GM18858 (cell line): Measurements from ENCODE around the gene ZNF732.
"Not testable (repeated sequence)": the region's sequence is repeated elsewhere in the genome, so short reads cannot be mapped to it uniquely, and the experiment has no call there.

Experiments used
- ATAC-seq: cut with Tn5 transposase; IDR thresholded peaks from one replicate; pipeline ENCODE4 v1.9.1; 2021; ENCODE audit not compliant: unreplicated experiment

ZNF732 gene

DNA sequence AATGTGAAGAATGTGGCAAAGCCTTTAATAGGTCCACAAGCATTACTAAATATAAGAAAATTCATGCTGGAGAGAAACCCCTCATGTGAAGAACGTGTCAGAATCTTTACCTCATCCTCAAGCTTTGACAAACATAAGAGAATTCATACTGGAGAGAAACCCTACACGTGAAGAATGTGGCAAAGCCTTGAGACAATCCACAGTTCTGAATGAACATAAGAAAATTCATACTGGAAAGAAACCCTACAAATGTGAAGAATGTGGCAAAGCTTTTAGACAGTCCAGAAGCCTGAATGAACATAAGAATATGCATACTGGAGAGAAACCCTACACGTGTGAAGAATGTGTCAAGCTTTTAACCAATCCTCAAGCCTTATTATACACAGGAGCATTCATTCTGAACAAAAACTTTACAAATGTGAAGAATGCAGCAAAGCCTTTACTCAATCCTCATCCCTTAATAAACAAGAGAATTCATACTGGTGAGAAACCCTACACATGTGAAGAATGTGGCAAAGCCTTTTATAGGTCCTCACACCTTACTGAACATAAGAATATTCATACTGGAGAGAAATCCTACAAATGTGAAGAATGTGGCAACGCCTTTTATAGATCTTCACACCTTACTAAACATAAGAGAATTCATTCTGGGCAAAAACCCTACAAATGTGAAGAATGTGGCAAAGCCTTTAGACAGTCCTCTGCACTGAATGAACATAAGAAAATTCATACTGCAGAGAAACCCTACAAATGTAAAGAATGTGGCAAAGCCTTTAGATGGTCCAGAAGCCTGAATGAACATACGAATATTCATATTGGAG is 51.1 kb downstream of the ZNF732 start:
- ATAC-seq, result no peak

DNA sequence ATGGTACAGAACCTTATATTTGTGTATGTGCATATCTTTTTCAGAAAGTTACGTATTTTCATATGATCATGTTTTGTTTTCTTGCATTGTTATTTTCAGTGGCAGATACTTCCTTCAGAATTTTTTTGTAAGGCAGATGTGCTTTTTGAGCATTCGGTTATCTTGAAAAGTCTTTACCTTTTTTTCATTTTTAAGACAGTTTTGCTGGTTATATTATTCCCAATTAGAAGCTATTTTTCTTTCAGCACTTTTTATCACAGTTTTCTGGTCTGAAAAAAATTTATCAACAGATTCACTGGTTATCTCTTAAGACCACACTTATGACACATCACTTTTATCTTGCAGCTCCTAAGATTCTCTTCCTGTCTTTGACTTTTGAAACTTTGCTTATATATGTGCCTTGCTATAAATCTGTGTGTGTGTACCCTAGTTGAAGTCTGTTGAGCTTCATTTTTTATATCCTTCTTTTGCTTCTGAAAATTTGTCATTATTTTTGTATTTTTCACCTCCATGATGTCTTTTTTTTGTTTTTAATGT is 53.1 kb downstream of the ZNF732 start:
- ATAC-seq, result no peak

DNA sequence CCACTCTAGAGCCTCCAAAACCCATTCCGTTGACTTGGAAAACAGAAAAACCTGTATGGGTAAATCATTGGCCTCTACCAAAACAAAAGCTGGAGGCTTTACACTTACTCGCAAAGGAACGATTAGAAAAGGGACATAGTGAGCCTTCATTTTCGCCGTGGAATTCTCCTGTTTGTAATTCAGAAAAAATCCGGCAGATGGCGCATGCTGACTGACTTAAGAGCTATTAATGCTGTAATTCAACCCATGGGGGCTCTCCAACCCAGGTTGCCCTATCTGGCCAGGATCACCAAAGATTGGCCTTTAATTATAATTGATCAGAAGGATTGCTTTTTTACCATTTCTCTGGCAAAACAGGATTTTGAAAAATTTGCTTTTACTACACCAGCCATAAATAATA is 60.8 kb downstream of the ZNF732 start:
- no peak for ATAC-seq

DNA sequence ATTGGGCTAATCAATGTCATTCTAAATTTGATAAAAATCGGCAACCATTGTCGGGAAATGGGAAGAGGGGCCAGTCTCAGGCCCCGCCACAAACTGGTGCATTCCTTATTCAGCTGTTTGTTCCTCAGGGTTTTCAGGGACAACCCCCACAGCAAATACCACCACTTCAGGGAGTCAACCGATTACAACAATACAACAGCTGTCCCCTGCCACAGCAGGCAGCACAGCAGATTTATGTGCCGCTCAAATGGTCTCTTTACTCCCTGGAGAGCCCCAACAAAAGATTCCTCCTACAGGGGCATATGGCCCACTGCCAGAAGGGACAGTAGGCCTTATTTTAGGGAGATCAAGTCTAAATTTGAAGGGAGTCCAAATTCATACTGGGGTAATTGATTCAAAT is 61.8 kb downstream of the ZNF732 start:
- ATAC-seq, result no peak

DNA sequence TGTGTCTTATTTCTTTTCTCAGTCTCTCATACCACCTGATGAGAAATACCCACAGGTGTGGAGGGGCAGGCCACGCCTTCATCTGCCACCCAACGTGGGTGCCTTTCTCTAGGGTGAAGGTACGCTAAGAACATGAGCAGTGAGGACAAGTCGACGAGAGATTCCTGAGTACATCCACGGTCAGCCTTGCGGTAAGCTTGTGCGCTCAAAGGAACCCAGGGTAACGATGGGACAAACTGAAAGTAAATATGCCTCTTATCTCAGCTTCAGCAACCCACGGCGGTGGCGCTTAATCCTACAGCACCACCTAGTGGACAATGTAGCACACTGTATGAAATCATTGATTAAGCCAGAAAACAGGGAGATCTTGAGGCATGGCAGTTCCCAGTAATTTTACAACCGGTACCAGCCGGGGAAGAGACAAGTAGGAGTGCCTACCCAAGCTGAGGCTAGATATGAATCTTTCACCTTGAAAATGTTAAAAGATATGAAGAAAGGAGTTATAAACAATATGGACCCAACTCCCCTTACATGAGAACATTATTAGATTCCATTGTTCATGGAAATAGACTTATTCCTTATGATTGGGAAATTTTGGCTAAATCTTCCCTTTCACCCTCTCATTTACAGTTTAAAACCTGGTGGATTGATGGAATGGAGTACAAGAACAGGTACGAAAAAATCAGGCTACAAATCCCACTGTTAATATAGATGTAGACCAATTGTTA is 63.0 kb downstream of the ZNF732 start:
- ATAC-seq, result no peak

DNA sequence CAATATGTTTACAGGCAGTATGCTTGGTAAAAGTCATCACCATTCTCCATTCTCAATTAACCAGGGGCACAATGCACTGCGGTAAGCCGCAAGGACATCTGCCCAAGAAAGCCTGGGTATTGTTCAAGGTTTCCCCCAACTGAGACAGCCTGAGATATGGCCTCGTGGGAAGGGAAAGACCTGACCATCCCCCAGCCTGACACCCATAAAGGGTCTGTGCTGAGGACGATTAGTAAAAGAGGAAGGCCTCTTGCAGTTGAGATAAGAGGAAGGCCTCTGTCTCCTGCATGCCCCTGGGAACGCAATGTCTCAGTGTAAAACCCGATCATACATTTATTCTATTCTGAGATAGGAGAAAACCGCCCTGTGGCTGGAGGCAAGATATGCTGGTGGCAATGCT is 63.9 kb downstream of the ZNF732 start:
- ATAC-seq, result not testable (repeated sequence)

DNA sequence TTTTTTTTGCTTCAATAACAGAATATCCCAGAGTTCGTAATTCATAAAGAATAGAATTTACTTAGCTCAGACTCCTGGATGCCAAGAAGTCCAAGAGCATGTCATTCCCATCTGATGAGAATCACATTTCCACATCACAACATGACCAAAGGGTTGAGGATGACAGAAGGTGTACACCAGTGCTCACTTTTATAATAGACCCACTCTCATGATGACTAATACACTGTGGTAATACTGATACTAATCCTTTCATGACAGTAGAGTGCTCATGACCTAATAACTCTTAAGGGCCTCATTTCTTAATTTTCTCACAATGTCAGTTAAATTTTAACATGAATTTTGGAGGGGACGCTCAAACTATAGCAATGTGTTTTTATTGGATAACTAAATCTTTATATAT is 69.2 kb downstream of the ZNF732 start:
- ATAC-seq, result no peak

DNA sequence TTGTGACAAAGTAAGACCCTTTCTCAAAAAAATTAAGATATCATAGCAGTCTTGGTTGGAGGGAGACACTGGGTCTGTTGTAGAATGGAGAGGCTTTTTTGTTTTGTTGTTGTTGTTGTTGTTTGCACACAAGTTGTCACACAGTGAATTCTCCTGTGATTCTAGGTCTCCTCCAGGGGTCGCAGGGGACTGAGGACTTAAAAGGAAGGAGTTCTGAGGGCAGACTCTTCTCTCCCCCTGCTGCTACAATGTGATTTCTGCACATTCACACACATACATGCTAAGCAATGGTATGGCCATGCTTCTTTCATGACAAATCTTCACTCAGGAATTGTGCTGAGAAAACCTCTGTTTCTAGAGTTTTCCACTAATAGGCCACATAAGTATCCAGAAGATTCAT is 71.1 kb downstream of the ZNF732 start:
- no peak for ATAC-seq

DNA sequence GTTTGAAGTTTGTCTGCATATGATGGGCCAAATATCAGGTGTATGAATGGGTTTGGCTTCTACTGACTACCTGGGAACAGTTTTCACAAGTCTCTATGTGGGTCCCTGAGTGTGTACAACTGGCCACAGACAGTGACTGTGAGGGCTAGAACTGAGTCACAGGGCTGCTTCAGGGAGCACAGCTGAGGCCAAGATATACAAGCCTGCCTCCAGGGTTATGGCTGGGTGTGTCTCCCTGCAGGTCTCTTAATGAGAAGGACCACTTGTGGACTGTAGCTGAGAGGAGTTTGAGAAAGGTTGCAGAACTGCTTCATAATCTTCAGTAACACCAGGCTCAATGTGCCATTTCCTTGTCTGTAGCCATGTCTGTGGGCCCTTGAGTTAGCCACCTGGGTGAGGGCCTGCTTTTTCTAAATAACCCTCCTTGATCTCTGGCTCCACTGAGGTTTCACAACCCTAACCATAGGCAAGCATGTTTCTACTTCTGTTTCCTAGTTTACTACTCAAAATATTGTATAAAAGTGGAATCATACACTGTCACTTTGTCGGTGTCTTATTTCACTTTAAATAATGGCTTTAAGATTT is 81.3 kb downstream of the ZNF732 start:
- no peak for ATAC-seq
